Stimulated activated CD8-positive, alpha-beta memory T cell treated with anti-CD3 and anti-CD28 coated beads, Interleukin-15, amount 100 ng/mL, for 4 hours (primary cell): ENCODE data around the gene A2M.

Experiments
- DNase-seq, 2 donors: peaks; one replicate each; pipeline ENCODE4 v3.0.0-alpha.2; 2020; ENCODE audit warnings: low read depth in 2 of 2

The A2M gene

DNA sequence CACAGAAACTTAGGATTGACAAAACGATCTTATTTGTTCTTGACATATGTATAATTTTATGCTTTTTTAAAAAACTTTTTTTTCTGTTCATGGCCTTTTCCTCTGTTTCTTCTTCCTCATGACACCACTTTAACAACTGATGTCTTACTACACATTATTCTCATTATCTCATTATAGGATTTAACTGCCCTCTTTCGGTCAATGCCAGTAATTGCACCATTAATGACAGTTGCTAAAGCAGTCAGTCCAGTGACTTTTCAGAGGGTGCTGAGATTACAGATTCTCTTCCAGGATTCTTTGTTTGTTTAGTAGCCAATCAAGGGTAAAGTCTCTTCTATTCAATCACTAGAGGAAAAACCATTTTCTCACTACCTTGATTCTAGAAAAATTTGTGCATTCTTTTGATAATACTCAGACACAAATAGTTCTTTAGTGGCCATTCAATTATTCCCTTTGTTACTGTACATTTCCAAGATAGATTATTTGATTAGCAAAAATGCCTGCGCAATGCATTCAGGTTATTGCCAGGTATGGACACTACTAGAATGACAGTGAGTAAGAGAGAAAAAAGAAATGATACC lies 76.2 kb downstream of the A2M start:
- no peak for DNase-seq

DNA sequence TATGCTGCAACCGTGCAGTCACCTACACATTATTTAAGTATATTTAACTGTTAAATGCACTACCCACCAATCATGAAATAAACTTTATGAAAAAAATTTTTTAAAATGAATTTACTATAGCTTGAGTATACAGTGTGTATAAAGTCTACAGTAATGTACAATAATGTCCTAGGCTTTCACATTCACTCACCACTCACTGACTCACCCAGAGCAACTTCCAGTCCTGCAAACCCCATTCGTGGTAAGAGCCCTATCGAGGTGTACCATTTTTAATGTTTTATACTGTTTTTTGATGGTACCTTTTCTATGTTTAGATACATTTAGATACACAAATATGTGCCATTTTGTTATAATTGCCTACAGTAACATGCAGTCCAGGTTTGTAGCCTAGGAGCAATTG lies 78.3 kb downstream of the A2M start:
- DNase-seq = no peak

DNA sequence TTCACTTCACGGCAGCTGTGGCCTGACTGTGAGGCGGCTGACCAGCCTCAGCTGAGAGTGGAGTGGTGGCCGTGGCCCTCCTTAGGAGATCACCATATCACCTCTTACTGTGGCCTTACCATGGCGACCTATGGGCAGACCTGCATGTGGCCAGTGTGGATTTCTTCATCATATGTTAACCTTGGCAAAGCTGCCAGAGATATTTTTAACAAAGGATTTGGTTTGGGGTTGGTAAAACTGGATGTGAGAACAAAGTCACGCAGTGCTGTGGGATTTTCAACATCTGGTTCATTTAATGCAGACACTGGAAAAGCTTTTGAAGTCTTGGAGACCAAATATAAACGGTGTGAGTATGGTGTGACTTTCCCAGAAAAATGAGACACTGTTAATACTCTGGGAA lies 79.5 kb downstream of the A2M start:
- DNase-seq = no peak

- no peak for DNase-seq
Observed at GRCh38 chr12:9034095-9034494, 81.6 kb downstream of the A2M start.

GRCh38 chr12:9033265-9033887 lies 82.3 kb downstream of the A2M start:
- no peak for DNase-seq

DNA sequence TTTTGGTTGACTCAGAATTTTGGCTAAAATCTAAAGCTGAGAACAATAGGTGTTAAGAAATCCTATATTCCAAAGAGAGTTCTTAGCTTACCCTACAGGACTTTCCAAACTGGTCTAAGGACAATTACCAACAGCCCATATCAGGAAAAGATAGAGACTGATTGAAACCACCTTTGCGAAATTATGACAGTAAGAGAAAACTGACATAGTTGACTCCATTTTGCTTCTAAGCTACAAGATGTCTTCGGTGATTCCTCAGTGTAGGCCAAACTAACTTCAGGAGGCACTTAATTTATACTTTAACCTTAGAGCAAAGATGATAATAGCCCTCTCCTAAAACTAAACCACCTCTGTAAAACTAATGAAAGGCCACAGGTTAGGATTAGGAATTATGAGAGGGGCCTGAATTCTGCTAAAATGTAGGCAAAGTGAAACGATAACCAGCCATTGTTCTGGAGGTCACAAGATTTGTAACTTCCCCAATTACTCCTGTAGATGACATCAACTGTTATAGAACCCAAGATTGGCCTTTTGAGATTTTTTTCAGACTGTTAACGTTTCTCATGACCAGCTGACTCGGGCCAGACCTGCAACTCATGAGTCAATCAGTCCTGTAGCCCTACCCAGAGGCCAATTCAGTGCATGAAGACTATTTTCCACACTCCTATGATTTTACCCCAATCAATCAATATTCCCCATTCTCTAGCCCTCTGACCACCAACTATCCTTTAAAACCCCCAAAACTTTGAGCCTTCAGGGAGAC lies 83.3 kb downstream of the A2M start:
- no peak for DNase-seq

DNA sequence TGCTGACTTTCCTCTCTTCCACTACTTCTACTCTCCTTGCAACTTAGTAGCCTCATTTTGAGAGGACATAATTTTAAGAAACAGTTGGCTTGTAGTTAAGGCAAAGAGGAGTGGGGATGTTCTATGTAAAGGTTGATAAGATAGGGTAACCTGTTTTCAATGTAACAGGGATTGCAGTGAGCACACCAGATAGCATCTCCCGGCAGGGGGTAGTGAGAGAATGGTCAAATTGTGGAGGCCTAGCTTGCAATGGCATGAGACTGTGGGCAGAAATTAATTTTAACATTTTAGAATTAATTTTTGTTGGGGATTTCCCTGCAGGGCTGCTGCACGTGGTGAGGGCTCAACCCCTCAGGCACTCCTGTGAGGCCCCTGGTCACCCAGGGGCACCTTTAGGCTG lies 84.9 kb downstream of the A2M start:
- DNase-seq = no peak

- DNase-seq = no peak
Observed at GRCh38 chr12:9027161-9028059, 88.3 kb downstream of the A2M start.

GRCh38 chr12:9024512-9024911 lies 91.2 kb downstream of the A2M start:
- DNase-seq = no peak

- DNase-seq = no peak
Observed at GRCh38 chr12:9022592-9022991, 93.1 kb downstream of the A2M start.
